Measurements from ENCODE around the gene CROCC2. TPM values are rescaled to one million over a fixed set of nuclear protein-coding genes. Genes with fewer than 3 reads are reported as not detected.

Gene CROCC2
- total RNA-seq, 4 donors from 2014 or later = 0.07 TPM; not detected in 3

DNA sequence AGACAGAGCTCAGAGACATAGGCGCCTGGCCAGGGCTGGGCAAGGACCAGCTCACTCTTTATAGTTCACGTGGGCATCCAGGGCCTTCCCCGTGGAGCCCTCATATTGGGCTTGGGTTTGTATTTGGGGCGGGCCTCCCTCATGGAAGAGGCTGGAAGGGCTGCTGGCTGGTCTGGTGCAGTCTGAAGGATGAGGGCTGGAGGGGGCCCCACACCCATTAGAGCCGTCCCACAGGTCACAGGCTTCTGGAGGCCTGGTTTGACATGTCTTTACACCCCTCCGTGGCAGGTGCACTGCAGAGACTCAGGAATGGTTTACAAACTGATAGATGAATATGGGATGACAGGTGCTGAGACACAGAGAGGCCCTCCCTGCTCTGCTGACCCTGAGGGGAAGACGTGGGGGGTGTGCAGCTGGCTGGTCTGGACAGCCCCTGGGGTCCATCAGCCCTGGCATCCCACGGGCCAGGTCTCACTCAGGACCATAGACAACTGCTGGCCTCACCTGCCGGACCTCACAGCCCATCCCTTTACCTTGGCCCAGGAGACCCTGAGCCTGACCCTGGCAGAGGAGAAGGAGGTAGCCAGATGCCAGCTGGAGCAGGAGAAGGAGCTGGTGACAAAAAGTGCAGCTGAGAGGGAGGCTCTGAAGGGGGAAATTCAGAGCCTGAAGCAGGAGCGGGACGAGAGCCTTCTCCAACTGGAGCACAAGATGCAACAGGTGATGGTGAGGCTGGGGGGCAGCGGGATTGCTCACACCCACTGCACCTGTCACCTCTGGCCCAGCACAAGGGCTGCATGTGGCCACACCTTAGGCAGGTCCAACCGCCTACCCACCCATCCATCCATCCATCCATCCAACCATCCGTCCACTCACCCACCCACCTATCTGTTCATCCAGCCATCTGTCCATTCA lies 43.9 kb downstream of the CROCC2 start:
- intact Hi-C loops (cut with DNase I; ENCODE audit: low total_unique reads) = no loop called here
- ATAC-seq (no peak), DNase-seq (peak in 1 of 2 donors; percentile 0)
- no peaks in the 10 kb centered on the region for H3K9me3 ChIP-seq
- no peak overlapping the region for H3K27ac ChIP-seq
- TF ChIP-seq, protein P1, sequence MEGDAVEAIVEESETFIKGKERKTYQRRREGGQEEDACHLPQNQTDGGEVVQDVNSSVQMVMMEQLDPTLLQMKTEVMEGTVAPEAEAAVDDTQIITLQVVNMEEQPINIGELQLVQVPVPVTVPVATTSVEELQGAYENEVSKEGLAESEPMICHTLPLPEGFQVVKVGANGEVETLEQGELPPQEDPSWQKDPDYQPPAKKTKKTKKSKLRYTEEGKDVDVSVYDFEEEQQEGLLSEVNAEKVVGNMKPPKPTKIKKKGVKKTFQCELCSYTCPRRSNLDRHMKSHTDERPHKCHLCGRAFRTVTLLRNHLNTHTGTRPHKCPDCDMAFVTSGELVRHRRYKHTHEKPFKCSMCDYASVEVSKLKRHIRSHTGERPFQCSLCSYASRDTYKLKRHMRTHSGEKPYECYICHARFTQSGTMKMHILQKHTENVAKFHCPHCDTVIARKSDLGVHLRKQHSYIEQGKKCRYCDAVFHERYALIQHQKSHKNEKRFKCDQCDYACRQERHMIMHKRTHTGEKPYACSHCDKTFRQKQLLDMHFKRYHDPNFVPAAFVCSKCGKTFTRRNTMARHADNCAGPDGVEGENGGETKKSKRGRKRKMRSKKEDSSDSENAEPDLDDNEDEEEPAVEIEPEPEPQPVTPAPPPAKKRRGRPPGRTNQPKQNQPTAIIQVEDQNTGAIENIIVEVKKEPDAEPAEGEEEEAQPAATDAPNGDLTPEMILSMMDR (IDR thresholded peaks at IDR 0.05 in 4 of 5, conservative IDR thresholded peaks at IDR 0.05 in 1 of 5) = no peak
- no peak for TF ChIP-seq POLR2A (IDR thresholded peaks at IDR 0.05)
- in situ Hi-C loops (cut with MboI; ENCODE audit: low sequenced_read_pairs in 4 of 4) = no loop called here
- H3K4me3 ChIP-seq = no peak overlapping the region
- H3K27me3 ChIP-seq = no peaks in the 10 kb centered on the region
- no peaks in the 10 kb centered on the region for H3K4me1 ChIP-seq
- H3K36me3 ChIP-seq = no peaks in the 10 kb centered on the region

DNA sequence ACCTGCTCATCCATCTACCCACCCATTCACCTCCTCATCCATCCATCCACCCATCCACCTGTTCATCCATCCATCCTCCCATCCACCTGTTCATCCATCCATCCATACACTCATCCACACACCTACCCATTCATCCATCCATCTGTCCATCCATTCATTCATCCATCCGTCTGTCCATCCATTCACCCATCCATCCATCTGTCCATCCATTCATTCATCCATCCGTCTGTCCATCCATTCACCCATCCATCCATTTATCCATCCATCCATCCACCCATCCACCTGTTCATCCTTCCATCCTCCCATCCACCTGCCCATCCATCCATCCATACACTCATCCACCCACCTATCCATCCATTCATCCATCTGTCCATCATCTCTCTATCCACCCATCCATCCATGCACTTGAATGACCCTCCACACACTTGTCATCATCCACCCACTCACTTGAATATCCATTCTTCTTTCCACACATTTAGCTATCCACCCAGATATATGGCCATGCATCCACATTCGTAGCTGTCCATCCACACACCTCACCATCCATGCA lies 45.0 kb downstream of the CROCC2 start:
- H3K9me3 ChIP-seq = no peaks in the 10 kb centered on the region
- no peak for TF ChIP-seq POLR2A (IDR thresholded peaks at IDR 0.05)
- TF ChIP-seq, protein P1 (IDR thresholded peaks at IDR 0.05 in 4 of 5, conservative IDR thresholded peaks at IDR 0.05 in 1 of 5) = no peak
- ATAC-seq = no peak
- no peak overlapping the region for H3K4me3 ChIP-seq
- no peaks in the 10 kb centered on the region for H3K36me3 ChIP-seq
- no peak overlapping the region for H3K27ac ChIP-seq
- intact Hi-C loops (cut with DNase I; ENCODE audit: low total_unique reads) (no loop called here), in situ Hi-C loops (cut with MboI; ENCODE audit: low sequenced_read_pairs in 4 of 4) (no loop called here)
- H3K4me1 ChIP-seq = no peaks in the 10 kb centered on the region
- H3K27me3 ChIP-seq = no peaks in the 10 kb centered on the region
- DNase-seq = no peak

DNA sequence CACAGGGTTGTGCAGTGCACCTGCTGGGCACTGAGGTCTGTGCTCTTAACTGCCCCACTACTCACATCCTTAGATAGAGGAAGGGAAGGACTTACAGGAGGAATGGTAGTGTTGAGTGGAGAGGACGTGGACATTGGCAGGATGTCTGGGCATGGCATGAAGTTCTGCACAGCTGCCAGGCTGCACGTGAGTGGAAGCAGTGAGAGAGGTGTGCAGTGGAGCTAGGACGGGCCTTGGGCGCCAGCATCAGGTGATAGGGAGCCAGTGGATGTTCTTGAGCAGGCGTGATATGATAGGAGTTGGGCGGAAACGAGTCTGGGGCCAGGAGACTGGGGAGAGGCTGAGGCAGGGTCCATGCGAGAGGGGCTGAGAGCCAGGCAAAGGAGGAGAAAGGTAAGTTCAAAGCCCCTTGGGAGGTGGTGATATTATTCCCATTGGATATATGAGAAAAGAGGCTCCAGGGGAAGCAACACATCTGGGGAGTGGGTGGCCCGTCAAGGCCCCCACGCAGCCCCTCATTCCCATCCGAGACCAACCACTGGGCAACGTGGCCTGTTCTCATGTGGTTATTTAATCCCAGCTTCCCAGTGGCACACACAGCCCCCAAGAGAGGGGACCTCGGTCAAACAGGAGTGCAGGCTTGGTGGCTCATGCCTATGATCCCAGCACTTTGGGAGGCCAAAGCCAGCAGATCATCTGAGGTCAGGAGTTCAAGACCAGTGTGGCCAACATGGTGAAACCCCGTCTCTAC lies 46.5 kb downstream of the CROCC2 start:
- intact Hi-C loops (cut with DNase I; ENCODE audit: low total_unique reads) = no loop called here
- in situ Hi-C loops (cut with MboI; ENCODE audit: low sequenced_read_pairs in 4 of 4) = no loop called here
- DNase-seq (no peak), ATAC-seq (no peak)
- H3K4me1 ChIP-seq = no peaks in the 10 kb centered on the region
- no peaks in the 10 kb centered on the region for H3K9me3 ChIP-seq
- H3K36me3 ChIP-seq = no peaks in the 10 kb centered on the region
- no peak overlapping the region for H3K4me3 ChIP-seq
- H3K27me3 ChIP-seq = no peaks in the 10 kb centered on the region
- TF ChIP-seq, protein P1 (IDR thresholded peaks at IDR 0.05 in 4 of 5, conservative IDR thresholded peaks at IDR 0.05 in 1 of 5) = no peak
- no peak for TF ChIP-seq POLR2A (IDR thresholded peaks at IDR 0.05)
- no peak overlapping the region for H3K27ac ChIP-seq

DNA sequence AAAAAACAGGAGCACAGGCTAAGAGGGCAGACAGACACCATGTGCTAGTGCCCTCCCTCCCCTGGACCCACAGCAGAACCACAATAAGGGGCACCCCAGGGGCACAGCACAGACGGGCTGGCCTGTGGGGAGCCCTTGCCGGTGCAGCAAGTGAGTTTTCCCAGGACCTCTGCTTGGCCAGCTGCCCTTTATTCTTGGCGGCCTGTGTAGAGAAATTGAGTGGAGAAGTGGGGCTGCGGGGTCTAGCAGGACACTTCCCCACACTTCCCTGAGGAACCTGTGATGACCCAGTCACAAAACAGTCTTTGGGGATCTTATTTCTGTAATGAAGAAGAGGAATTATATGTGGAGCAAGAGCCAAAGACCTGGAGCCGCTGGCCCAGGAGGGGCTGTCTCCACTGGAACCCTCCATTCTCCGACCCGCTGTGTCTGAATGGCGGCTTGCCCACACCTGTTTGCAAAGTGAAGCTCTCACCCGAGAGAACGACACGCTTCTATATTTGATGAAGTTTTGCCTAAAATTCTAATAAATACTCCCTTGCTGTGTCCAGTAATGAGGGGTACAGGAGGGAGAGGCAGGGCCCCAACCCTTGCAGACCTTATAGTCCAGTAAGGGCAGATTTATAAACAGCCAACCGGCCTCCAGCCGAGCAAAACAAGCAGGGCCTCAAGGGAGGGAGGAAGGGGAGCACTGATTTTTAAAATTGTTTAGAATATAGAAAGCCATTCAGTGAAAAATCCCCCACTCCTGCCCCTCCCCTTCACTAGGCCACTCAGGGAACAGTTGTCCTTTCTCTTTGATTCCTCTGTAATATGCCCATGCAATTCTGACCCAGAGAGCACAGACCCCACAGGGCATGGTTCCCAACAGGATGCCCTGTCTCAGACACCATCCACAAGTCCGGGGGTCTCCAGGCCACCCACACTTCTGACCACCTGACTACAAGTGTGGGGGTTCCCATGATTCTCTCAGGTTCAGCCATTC lies 47.6 kb downstream of the CROCC2 start:
- Histone ChIP-seq H3K27me3 (no peaks in the 10 kb centered on the region), H3K4me1 (no peaks in the 10 kb centered on the region), H3K9me3 (no peaks in the 10 kb centered on the region), H3K36me3 (no peaks in the 10 kb centered on the region), H3K27ac (no peak overlapping the region), H3K4me3 (no peak overlapping the region)
- TF ChIP-seq, protein P1 (IDR thresholded peaks at IDR 0.05 in 4 of 5, conservative IDR thresholded peaks at IDR 0.05 in 1 of 5) = no peak
- no peak for TF ChIP-seq POLR2A (IDR thresholded peaks at IDR 0.05)
- DNase-seq (peak in 1 of 2 donors; percentile 0), ATAC-seq (no peak)
- intact Hi-C loops (cut with DNase I; ENCODE audit: low total_unique reads) (no loop called here), in situ Hi-C loops (cut with MboI; ENCODE audit: low sequenced_read_pairs in 4 of 4) (no loop called here)
